Suppressor macrophage treated with lipopolysaccharide for 4 hours (primary cell): ENCODE data around the gene TBCD.
A peak's percentile ranks its signal among the peaks of the same experiment; 100 is the strongest.
"Not testable (repeated sequence)": the region's sequence is repeated elsewhere in the genome, so short reads cannot be mapped to it uniquely, and the experiment has no call there.

ENCODE experiments used
- DNase-seq: peaks from one replicate; pipeline ENCODE4 v3.0.0-alpha.2; 2020

Gene TBCD

GRCh38 chr17:82978765-82979349 lies 227.0 kb downstream of the TBCD start:
- DNase-seq, result peak; percentile 88

DNA sequence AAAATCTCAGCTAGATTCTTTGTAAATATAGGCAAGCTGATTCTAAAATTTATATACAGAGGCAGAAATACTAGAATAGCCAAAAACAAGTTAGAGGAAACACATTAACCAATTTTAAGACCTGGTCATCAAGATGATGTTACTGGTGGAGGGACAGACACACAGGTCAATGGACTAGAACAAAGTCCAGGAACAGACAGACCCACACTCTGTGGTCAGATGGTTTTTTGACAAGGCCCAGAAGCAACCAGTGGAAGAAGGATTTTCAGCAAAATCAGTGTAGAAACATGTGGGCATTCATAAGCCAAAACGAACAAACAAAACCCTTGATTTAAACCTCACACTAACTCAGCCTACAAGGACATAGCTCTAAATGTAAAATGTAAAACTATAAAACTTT lies 227.9 kb downstream of the TBCD start:
- no peak for DNase-seq

DNA sequence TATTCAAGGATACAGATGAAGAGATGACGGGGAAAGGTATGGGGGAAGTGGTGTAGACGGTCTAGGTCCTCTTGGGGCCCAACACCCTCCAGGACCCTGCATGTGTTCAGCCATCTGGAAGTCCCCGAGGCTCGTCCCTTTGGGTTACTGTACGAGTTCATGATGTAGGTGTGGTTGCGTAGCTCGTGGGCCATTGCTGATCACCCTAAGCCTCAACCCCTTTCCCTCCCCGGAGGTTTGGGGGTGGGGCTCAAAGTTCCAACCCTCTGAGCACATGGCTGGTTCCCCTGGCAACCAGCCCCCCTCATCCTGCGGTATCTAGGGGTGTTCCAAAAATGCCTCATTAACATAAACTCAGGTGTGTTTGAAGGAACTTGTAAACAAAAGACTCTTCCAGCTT lies 228.8 kb downstream of the TBCD start:
- no peak for DNase-seq

DNA sequence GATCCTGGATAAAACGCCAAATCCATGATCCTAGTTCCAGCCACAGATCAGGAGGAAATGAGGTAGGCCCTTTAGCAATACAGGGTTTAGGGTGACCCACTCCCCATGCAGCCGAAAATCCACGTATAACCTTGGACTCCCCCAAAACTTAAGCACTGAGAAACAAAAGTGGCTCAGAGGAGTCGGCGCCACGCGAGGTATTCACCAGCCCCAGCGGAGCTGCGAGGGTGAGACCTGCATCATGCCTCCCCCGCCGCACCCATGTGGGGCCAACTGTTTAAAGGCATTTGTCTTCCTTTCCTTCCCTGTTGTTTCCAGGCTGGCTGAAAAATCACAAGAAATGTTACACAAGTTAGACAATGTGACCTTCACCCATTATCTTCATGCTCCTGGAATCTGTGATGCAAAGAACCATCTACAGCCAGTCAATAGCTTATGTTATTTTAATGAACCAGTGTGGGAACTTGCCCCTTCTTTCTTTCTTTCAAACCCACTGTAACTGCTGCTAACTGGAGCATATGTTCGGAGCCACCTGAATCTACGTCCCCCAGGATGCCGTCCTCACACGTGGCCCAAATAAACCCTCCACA lies 229.4 kb downstream of the TBCD start:
- DNase-seq, result no peak

DNA sequence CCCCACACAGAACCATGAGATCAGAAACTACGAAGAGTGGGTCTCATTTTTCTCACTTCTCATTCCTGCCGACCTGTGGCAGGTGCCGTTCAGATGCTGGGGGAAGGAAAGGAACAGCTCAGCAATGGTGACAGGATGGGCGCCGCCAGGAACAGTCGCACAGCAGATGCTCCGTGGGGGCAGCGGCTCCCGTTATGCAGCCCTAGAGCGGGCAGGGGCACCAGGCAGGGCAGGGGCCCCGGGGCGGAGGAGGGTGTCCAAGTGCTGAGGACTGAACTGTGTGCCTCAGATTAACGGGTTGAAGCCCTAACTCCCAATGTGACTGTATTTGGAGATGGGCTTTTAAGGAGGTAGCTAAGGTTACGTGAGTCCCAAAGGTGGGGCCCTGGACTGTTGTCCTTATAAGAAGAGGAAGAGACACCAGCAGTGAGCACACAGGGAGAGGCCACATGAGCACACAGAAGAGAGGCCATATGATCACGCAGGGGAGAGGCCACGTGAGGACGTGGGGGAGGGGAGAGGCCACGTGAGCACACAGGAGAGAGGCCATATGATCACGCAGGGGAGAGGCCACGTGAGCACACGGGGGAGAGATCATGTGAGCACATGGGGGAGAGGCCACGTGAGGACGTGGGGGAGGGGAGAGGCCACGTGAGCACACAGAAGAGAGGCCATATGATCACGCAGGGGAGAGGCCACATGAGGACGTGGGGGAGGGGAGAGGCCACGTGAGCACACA lies 231.8 kb downstream of the TBCD start:
- no peak for DNase-seq

GRCh38 chr17:82984249-82984617 lies 232.4 kb downstream of the TBCD start:
- not testable (repeated sequence) for DNase-seq

DNA sequence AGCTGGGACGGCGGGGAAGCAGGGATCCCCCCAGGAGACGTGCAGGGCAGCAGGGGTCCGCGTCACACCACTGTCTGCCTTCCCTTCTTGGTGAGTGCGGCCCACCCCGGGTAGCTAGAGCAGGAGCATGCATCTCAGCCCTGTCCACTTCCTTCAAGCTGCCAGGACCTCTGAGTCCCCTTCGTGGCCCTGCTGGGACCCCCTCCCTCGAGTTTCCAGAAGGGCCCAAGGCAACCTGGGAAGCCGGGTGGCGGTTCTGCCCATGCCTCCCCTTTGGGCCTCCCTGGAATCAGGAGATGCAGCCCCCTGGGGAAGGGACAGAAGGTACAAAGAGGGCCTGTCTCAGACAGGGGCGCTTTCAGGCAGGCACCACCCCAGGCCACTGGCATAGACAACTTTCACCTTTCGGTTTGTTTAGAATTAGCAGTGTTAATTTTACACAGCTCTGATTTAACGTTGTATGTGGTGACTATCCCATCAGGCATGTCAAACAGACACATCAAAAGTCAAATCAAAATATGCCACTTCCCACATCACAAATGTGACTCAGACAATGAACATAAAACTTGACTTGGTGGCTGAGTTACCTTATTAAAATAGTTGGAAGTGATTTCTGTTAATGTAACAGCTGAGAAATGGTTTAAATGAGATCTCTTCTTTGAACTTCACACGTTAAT lies 233.0 kb downstream of the TBCD start:
- DNase-seq, result no peak

- DNase-seq, result no peak
Observed at GRCh38 chr17:82985428-82985805, 233.6 kb downstream of the TBCD start.

DNA sequence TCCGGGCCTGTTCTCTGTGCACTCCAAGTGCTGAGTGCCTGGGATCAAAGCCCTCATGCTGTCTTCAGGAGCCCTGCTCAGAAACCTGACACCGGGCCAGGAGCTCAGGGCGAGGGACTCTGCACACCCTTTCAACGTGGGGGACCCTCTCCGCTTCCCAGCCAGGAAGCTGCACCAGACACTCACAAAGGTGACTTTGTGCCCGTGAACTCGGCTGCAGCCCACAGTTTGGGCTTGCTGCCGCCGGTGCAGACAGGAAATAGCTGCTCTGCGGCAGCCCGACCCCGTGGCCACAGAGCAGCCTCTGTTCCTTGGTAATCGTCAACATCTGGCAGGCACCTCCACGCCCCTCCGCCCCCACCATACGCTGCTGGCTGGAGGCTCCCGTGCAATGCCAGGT lies 234.1 kb downstream of the TBCD start:
- no peak for DNase-seq

- DNase-seq, result peak; percentile 26
Observed at GRCh38 chr17:82989051-82989450, 237.2 kb downstream of the TBCD start.

- DNase-seq, result no peak
Observed at GRCh38 chr17:82989881-82990280, 238.0 kb downstream of the TBCD start.

GRCh38 chr17:82993005-82993404 lies 241.1 kb downstream of the TBCD start:
- no peak for DNase-seq
